Measurements from ENCODE around the gene ZNF606.

Gene ZNF606

DNA sequence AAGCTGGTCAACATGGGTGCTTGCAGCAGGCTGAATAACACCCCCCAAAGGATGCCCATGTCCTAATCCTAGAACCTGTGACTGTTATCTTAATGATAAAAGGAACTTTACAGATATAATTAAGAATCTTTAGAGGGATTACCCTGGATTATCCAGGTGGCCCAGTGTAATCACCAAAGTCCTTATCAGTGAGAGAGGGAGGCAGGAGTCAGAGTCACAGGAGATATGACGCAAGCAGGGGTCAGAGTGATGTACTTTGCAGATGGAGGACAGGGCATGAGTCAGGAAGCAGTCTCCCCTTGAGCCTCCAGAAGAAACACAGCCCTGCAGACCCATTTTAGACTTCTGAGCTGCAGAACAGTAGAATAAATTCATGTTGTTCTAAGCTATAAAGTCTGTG is 9.8 kb downstream of the ZNF606 start:
- Mint-ChIP-seq H3K27me3 (no peaks in the 10 kb centered on the region), H3K9me3 (ENCODE audit: low read depth) (peaks cover 26% of the 10 kb centered on the region), H3K27ac (no peak overlapping the region), H3K4me3 (no peak overlapping the region), H3K36me3 (peaks cover 61% of the 10 kb centered on the region), H3K4me1 (ENCODE audit: low read depth) (no peaks in the 10 kb centered on the region)

DNA sequence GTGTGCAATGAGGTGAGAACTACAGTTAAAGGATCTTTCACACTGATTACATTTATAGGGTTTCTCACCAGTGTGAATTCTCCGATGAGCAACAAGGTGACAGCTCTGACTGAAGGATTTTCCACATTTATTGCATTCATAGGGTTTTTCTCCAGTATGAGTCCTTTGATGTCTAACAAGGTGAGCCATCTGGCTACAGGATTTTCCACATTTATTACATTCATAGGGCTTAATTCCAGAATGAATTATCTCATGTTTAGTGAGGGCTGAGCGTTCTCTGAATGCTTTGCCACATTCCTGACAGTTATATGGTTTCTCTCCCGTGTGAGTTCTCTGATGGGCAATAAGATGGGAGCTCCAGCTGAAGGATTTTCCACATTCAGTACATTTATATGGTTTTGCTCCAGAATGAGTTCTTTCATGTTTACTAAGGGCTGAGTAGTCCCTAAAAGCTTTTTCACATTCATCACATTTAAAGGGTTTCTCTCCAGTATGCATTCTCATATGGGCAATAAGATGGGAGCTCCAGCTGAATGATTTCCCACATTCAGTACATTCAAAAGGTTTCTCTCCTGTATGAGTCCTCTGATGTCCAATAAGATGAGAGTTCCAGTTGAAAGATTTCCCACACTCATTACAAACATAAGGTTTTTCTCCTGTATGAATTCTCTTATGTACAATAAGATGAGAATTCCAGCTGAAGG is 23.9 kb downstream of the ZNF606 start:
- Mint-ChIP-seq H3K9me3 (ENCODE audit: low read depth) (peaks cover 42% of the 10 kb centered on the region), H3K27me3 (no peaks in the 10 kb centered on the region), H3K4me1 (ENCODE audit: low read depth) (no peaks in the 10 kb centered on the region)

DNA sequence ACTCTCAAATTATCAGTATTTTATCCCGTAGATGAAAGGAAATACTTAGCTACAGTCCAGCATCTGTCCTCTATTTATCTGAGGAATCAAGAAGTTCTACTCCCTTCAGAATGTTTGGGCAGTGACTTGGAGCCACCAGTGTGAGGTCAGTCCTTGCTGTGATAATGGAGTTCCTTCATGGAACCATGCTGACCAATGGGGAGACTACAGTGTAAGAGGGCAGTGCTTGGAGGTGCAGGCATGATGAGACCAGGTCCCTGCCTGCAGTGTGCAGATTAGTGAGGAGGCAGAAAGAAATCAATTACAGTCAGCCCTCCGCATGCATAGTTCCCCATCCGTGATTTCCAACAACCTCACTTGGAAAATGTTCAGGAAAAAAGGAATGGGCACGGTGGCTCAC is 28.2 kb downstream of the ZNF606 start, which contains the start of gene C19orf18:
TSS of gene C19orf18 (minus strand) at position 101 of the 400 bp plus-strand sequence. CDS start 102 bp downstream, outside the sequence.
- peaks cover 32% of the 10 kb centered on the region for H3K9me3 Mint-ChIP-seq (ENCODE audit: low read depth)
- H3K36me3 Mint-ChIP-seq, result peaks cover 49% of the 10 kb centered on the region
- no peak within 1 kb of the TSS for H3K4me3 Mint-ChIP-seq
- H3K4me1 Mint-ChIP-seq (ENCODE audit: low read depth), result no peaks in the 10 kb centered on the region
- no peak within 1 kb of the TSS for H3K27ac Mint-ChIP-seq
- no peaks in the 10 kb centered on the region for H3K27me3 Mint-ChIP-seq

More for the DNA sequence above, 23.9 kb downstream of the ZNF606 start:
- H3K27ac Mint-ChIP-seq, result no peak overlapping the region
- no peak overlapping the region for H3K4me3 Mint-ChIP-seq
- peaks cover 75% of the 10 kb centered on the region for H3K36me3 Mint-ChIP-seq

DNA sequence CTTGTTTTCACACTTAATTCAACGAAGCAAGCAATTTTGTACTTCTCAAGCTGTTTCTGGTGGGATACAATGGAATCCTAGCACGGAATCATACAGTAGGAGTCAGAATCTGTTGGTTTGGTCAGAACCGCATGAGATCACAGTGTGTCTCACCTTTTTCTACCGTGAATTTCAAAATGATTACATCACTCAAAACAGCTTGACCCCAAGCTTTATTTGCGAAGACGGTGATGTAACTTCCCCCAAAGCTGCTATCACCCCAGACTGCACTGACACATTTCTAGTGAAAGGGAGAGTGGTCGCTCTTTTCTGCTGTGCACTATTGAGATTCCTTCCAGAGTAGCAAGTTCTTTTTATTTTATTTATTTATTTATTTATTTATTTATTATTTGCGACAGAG is 37.9 kb downstream of the ZNF606 start:
- Mint-ChIP-seq H3K27me3 (no peaks in the 10 kb centered on the region), H3K36me3 (peaks cover 23% of the 10 kb centered on the region), H3K4me1 (ENCODE audit: low read depth) (no peaks in the 10 kb centered on the region), H3K27ac (no peak overlapping the region), H3K4me3 (no peak overlapping the region), H3K9me3 (ENCODE audit: low read depth) (peaks cover 13% of the 10 kb centered on the region)

DNA sequence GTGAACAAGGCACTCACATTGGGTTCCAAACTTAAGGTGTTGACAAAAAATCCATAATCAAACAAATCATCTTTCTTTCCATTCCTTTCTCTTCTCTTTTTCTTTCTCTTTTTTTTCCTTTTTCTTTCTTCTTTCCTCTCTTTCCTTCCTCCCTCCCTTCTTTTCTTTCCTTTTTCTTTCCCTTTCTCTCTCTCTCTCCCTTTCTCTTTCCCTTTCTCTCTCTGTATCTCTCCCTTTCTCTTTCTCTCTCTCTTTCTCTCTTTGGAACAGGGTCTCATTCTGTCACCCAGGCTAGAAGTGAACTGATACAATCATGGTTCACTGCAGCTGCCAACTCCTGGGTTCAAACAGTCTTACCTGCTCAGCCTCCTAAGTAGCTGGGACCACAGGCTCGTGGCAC is 40.8 kb downstream of the ZNF606 start:
- Mint-ChIP-seq H3K4me1 (ENCODE audit: low read depth) (no peaks in the 10 kb centered on the region), H3K27ac (no peak overlapping the region), H3K4me3 (no peak overlapping the region), H3K27me3 (no peaks in the 10 kb centered on the region), H3K9me3 (ENCODE audit: low read depth) (peaks cover 13% of the 10 kb centered on the region), H3K36me3 (peaks cover 22% of the 10 kb centered on the region)

DNA sequence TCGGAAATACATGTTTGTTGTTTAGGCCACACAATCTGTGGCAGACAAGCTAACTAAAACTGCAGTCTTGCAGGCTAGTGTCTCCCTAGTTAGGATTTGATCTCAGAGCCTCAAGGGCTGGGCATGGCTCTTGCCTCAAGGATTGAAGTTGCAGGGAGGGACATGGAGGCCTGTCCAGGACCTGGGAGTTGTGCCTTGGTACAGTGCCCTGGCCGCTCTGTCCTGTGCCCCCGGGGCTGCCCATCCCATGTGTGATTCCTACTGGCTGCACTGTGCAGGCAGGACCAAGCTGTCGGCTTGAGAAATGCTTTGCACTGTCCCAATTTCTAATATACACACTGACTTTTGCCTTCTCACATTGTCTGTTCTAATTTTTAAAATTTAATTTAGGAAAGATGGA is 47.6 kb downstream of the ZNF606 start:
- H3K9me3 Mint-ChIP-seq (ENCODE audit: low read depth), result peaks cover 21% of the 10 kb centered on the region
- peaks cover 22% of the 10 kb centered on the region for H3K36me3 Mint-ChIP-seq
- H3K4me3 Mint-ChIP-seq, result no peak overlapping the region
- H3K27ac Mint-ChIP-seq, result no peak overlapping the region
- no peaks in the 10 kb centered on the region for H3K4me1 Mint-ChIP-seq (ENCODE audit: low read depth)
- H3K27me3 Mint-ChIP-seq, result no peaks in the 10 kb centered on the region

DNA sequence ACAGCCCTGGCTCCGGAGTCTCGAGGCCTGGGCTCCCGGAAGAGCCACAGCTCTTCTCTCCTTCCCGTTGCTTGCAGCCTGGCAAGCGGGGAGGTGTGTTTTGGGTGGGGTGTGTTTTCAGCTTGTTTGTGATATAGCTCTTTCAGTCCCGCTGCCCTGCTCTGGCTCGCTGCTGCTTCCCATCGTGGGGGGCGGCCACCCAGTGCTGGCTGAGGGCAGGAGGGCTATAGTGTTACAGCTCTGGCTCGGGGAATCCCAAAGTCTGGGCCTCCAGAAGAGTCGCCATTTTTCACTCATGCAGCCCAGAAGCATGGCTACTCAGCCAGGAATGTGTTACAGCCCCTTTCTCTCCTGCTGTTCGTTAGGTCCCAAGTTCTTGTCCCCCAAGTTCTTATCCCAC is 52.9 kb downstream of the ZNF606 start:
- peaks cover 19% of the 10 kb centered on the region for H3K4me1 Mint-ChIP-seq (ENCODE audit: low read depth)
- no peak overlapping the region for H3K27ac Mint-ChIP-seq
- H3K4me3 Mint-ChIP-seq, result no peak overlapping the region
- H3K27me3 Mint-ChIP-seq, result no peaks in the 10 kb centered on the region
- H3K36me3 Mint-ChIP-seq, result peaks cover 24% of the 10 kb centered on the region
- peaks cover 19% of the 10 kb centered on the region for H3K9me3 Mint-ChIP-seq (ENCODE audit: low read depth)

DNA sequence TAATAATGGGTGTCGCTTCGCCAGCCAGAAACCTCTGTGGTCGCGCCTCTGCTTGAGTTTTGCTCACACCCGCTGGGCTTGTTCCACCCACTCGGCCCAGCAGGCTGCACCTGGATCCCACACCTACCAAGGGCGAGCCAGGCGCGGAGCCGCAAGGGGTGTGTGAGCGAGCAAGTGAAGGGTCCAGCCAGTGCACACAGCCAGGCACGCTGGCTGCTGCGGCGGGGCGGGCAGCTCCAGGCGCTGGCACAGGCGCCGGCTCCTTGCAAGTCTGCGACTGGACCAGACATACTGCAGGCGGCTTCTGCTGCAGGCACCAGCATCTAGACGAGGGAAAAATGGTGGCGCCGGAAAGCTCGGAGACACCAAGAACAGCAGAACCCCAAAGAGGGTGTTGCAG is 53.3 kb downstream of the ZNF606 start:
- H3K36me3 Mint-ChIP-seq, result peaks cover 24% of the 10 kb centered on the region
- H3K9me3 Mint-ChIP-seq (ENCODE audit: low read depth), result peaks cover 16% of the 10 kb centered on the region
- H3K27me3 Mint-ChIP-seq, result no peaks in the 10 kb centered on the region
- H3K4me3 Mint-ChIP-seq, result no peak overlapping the region
- H3K27ac Mint-ChIP-seq, result no peak overlapping the region
- peaks cover 19% of the 10 kb centered on the region for H3K4me1 Mint-ChIP-seq (ENCODE audit: low read depth)

DNA sequence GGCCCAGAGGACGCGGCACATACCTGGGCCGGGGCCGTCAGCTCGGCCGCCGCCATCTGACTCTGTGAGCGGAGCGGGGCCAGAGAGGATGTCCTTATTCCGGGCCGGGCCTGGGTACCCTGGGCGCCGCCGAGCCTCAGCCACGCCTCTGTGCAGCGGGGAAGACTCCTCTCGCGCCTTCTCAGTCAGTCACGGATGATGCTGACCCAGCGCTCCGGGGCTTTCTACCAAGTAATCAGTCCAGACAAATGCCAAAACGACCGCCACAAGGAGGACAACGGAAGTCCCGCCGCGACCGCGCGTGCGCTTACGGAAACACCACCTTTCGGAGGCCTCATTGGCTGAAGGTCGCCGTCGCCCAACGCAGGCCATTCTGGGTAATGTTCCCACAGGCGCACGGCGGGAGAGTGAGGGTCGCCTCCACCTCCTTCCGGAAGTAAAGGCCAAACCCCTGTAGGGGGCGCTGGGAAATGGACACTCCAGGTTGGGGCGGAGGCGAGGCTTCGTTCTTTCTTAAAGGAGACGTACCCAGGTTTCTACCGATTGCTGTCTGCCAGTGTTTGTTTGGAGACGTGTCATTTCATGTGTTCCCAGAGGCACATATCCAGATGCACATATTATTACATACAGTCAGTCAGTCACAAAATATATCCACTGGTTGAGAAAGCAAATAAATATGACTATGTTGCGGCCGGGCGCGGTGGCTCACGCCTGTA is 55.0 kb downstream of the ZNF606 start, which contains the start of gene ZNF256:
TSS of gene ZNF256 (minus strand) at position 288 of the 716 bp plus-strand sequence. CDS start at position 56, 232 bp downstream.
- H3K27ac Mint-ChIP-seq, result peak within 1 kb of the TSS; percentile 84
- H3K27me3 Mint-ChIP-seq, result no peaks in the 10 kb centered on the region
- peaks cover 19% of the 10 kb centered on the region for H3K4me1 Mint-ChIP-seq (ENCODE audit: low read depth)
- H3K9me3 Mint-ChIP-seq (ENCODE audit: low read depth), result peaks cover 29% of the 10 kb centered on the region
- H3K36me3 Mint-ChIP-seq, result peaks cover 41% of the 10 kb centered on the region
- H3K4me3 Mint-ChIP-seq, result peak within 1 kb of the TSS; percentile 93

DNA sequence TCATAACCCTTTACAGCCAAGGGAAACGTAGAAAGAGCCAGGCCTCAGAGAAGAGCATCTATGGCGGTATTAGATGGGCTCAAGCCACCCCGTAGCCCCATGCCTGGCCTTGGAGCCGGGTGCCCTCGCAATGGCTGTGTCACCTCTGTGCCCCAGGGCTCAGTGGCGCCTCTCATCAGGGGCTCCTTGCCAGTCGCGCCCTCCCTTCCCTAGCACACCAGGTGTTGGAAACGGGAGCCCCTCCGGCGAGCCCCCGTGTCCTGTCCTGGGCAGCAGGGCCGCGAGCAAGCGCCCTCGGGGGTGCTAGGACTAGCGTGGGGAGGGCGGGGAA is 55.6 kb downstream of the ZNF606 start:
- H3K9me3 Mint-ChIP-seq (ENCODE audit: low read depth), result peaks cover 34% of the 10 kb centered on the region
- no peaks in the 10 kb centered on the region for H3K27me3 Mint-ChIP-seq
- peaks cover 46% of the 10 kb centered on the region for H3K36me3 Mint-ChIP-seq
- peak overlapping the region; percentile 93 for H3K4me3 Mint-ChIP-seq
- peaks cover 19% of the 10 kb centered on the region for H3K4me1 Mint-ChIP-seq (ENCODE audit: low read depth)
- H3K27ac Mint-ChIP-seq, result peak overlapping the region; percentile 77

DNA sequence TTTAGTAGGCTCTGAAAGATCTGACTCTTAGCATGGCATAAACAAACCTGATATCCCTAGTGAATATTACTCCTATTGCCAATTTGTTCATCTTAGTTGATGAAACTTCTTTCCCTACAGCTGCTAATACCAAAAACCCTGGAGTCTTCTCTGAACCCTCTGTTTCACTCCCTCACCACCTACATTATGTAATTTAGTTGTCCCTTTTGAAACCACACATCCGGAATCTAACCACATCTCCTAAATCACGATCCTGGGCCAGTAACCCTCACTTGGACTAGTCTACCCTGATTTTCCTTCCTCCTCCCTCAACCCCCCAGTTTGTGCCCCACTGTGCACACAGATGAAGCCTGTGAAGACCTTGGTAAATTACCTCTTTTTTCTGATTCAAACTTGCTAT is 56.3 kb downstream of the ZNF606 start:
- peaks cover 42% of the 10 kb centered on the region for H3K9me3 Mint-ChIP-seq (ENCODE audit: low read depth)
- no peaks in the 10 kb centered on the region for H3K27me3 Mint-ChIP-seq
- peaks cover 51% of the 10 kb centered on the region for H3K36me3 Mint-ChIP-seq

DNA sequence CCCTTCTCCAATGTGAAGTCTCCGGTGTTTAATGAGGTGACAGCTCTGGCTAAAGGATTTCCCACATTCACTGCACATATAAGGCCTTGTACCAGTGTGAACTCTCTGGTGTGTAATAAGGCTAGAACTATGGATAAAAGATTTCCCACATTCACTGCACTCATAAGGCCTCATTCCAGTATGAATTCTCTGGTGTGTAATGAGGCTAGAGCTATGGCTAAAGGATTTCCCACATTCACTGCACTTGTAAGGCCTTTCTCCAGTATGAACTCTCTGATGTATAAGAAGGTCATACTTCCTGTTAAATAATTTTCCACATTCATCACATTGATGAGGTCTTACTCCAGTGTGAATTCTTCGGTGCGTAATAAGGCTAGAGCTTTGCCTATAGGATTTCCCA is 61.0 kb downstream of the ZNF606 start:
- Mint-ChIP-seq H3K4me1 (ENCODE audit: low read depth) (peaks cover 11% of the 10 kb centered on the region), H3K4me3 (no peak overlapping the region), H3K27ac (no peak overlapping the region), H3K27me3 (no peaks in the 10 kb centered on the region), H3K36me3 (peaks cover 76% of the 10 kb centered on the region), H3K9me3 (ENCODE audit: low read depth) (peaks cover 46% of the 10 kb centered on the region)

More for the DNA sequence above, 56.3 kb downstream of the ZNF606 start:
- H3K4me3 Mint-ChIP-seq, result peak overlapping the region; percentile 93
- peaks cover 19% of the 10 kb centered on the region for H3K4me1 Mint-ChIP-seq (ENCODE audit: low read depth)
- H3K27ac Mint-ChIP-seq, result peak overlapping the region; percentile 77

DNA sequence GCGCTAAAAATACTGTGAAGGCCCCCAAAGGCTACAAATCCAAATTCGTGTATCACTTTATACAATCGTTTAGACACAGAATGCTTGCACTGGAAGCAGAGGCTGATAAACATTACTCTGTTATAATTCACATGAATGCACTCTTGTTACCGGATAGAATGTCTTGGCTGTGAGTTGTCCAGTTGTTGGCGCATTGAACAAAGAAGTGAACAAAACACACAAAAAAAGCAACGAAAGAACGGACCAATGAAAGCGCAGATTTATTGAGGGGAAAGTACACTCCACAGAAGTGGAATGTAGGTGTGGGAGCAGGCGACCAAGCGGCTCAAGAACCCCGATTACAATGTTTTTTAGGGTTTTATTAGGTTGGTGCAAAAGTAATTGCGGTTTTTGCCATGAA is 66.9 kb downstream of the ZNF606 start:
- Mint-ChIP-seq H3K4me3 (no peak overlapping the region), H3K27me3 (no peaks in the 10 kb centered on the region), H3K4me1 (ENCODE audit: low read depth) (peaks cover 3% of the 10 kb centered on the region), H3K36me3 (peaks cover 47% of the 10 kb centered on the region), H3K9me3 (ENCODE audit: low read depth) (peaks cover 12% of the 10 kb centered on the region), H3K27ac (no peak overlapping the region)

DNA sequence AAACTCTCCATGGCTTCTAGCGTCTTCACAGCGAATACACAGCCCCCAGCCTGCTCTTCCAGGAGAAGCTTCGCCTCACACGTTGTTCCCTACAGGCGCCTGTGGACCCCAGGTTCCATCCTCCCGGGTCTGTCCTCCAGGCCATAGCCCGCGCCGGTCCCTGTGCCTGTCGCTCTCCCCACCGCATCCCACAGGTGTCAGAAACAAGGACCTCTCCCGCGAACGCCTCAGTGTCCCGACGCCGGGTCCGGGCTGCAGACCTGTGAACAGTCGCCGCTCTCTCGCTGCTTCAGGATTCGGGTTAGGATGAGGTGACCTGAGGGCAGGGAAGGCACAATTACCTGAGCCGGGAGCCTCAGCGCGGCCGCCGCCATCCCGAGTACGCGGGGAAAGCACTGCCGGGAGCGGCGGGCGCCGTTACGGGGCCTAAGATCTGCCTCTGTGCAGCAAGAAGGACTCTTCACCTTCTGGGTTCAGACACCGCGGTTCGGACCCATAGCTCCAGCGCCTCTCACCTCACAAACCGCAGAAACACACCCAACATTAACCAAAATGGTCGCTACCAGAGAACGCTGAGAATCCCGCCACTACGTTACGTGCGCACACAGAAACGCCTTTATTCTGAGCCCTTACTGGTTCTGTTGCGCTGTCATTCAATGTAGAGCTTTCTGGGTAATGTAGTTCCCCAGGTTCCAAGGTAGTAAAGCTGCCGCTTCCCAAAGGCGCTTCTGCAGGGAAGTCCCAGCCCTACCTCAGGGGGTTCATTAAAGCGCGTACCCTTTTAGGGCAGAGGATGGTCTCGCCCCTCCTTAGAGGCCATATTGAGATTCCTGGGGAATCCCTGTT is 67.6 kb downstream of the ZNF606 start, which contains the start of gene ZNF418:
TSS of gene ZNF418 (minus strand) at position 583 of the 846 bp plus-strand sequence. CDS start 1,580 bp downstream, outside the sequence.
- Mint-ChIP-seq H3K4me1 (ENCODE audit: low read depth) (peaks cover 3% of the 10 kb centered on the region), H3K4me3 (peak within 1 kb of the TSS; percentile 81), H3K36me3 (peaks cover 48% of the 10 kb centered on the region), H3K27me3 (no peaks in the 10 kb centered on the region), H3K27ac (peak within 1 kb of the TSS; percentile 28), H3K9me3 (ENCODE audit: low read depth) (peaks cover 12% of the 10 kb centered on the region)

DNA sequence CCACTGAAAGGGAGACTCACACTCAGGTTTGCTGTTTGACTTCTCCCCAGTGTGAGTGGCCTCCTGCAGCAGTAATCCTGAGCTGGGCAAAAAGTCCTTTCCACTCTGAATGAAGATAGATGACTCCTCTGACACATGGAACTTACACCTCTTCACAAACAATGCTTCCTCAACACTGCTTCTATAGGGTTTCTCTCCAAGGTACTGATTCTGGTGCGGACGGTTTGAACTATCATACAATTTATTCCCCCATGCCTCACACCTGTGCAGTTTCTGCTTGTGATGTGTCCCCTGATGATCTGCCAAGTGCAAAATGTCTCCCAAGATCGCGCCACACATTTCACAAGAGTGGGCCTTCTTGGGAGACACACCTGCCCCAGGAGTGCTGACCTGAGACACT is 75.0 kb downstream of the ZNF606 start:
- Mint-ChIP-seq H3K4me1 (ENCODE audit: low read depth) (no peaks in the 10 kb centered on the region), H3K4me3 (no peak overlapping the region), H3K27me3 (no peaks in the 10 kb centered on the region), H3K27ac (no peak overlapping the region), H3K36me3 (peaks cover 41% of the 10 kb centered on the region), H3K9me3 (ENCODE audit: low read depth) (peaks cover 26% of the 10 kb centered on the region)

Data from activated naive CD8-positive, alpha-beta T cell (primary cell).